ENCODE measurements around the gene ANKRD22.

The ANKRD22 gene

GRCh38 chr10:88782222-88782621 lies 69.4 kb downstream of the ANKRD22 start:
- TF ChIP-seq CTCF (IDR thresholded peaks at IDR 0.05) (no peak), ZFX (IDR thresholded peaks at IDR 0.05; ENCODE audit: borderline replicate concordance) (no peak)
- no peak overlapping the region for H3K27ac ChIP-seq

- TF ChIP-seq ZFX (IDR thresholded peaks at IDR 0.05; ENCODE audit: borderline replicate concordance) (no peak), CTCF (IDR thresholded peaks at IDR 0.05) (no peak)
- no peak overlapping the region for H3K27ac ChIP-seq
Observed at GRCh38 chr10:88781206-88781605, 70.4 kb downstream of the ANKRD22 start.

All from 22Rv1 (cell line).